A673 (cell line): Measurements from ENCODE around the gene GALNT18.

Experiments
- EZH2 ChIP-seq: fragments of 200-600 bp; sonication (generic); IDR thresholded peaks from 2 replicates; pipeline ENCODE4 v1.6.1; 2017; ENCODE audit warnings: borderline replicate concordance, low read depth, mild to moderate bottlenecking, mixed read lengths, antibody characterized with exemption, low read length; ENCODE audit not compliant: poor library complexity, severe bottlenecking
- TF ChIP-seq, protein P1 (sequence below): fragments of 300-800, 200-600 bp; sonication (generic); conservative IDR thresholded peaks from 2 replicates; pipeline ENCODE4 v1.5.1; 2017; ENCODE audit warnings: low read depth, mild to moderate bottlenecking, antibody characterized with exemption, low read length, moderate library complexity, mixed read lengths

DNA sequence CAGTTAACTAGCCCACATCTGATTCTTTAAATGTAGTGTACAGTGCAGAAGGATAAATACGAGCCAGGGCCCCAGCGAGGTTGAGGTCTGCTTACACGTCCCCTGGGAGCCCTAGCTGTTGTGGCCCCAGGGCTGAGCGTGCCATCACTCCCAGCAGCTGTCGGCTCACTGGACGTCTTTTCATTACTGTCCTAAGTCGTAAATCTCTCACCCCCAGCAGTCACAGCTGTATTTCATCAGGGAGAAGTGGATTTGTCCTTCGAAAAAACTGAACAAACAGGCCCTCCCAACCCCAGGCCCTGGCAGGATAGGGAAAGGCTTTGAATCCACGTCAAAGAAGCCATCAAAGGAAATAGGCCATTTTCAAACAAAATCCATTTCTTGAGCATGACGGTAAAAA is 158.4 kb downstream of the GALNT18 start:
- TF ChIP-seq, protein P1, sequence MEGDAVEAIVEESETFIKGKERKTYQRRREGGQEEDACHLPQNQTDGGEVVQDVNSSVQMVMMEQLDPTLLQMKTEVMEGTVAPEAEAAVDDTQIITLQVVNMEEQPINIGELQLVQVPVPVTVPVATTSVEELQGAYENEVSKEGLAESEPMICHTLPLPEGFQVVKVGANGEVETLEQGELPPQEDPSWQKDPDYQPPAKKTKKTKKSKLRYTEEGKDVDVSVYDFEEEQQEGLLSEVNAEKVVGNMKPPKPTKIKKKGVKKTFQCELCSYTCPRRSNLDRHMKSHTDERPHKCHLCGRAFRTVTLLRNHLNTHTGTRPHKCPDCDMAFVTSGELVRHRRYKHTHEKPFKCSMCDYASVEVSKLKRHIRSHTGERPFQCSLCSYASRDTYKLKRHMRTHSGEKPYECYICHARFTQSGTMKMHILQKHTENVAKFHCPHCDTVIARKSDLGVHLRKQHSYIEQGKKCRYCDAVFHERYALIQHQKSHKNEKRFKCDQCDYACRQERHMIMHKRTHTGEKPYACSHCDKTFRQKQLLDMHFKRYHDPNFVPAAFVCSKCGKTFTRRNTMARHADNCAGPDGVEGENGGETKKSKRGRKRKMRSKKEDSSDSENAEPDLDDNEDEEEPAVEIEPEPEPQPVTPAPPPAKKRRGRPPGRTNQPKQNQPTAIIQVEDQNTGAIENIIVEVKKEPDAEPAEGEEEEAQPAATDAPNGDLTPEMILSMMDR: no peak
- no peak for TF ChIP-seq EZH2
